ENCODE results near the gene CCND1.

- TF ChIP-seq CTCF (IDR thresholded peaks at IDR 0.05): no peak
- no peak for TF ChIP-seq EP300 (IDR thresholded peaks at IDR 0.05)
- no peak for TF ChIP-seq POLR2A (IDR thresholded peaks at IDR 0.05)
These were observed 19.1 kb downstream of the CCND1 start for GRCh38 chr11:69660001-69660500.
